Activated CD4-positive, alpha-beta T cell treated with anti-CD3 and anti-CD28 coated beads, Interleukin-2, amount 50 U/mL, for 24 hours (primary cell): ENCODE data around the gene SPATA6.
"Not testable (repeated sequence)": the region's sequence is repeated elsewhere in the genome, so short reads cannot be mapped to it uniquely, and the experiment has no call there.

Experiments used
- DNase-seq, 2 donors: peaks; one replicate each; pipeline ENCODE4 v3.0.0-alpha.2; 2020; ENCODE audit warnings: low read depth in 1 of 2, low spot score in 1 of 2

Gene SPATA6

GRCh38 chr1:48462716-48463302, 9.2 kb downstream of the SPATA6 start:
- DNase-seq = no peak

- DNase-seq = no peak
Observed at GRCh38 chr1:48450505-48450904, 21.5 kb downstream of the SPATA6 start.

GRCh38 chr1:48448932-48449331, 23.1 kb downstream of the SPATA6 start:
- no peak for DNase-seq

GRCh38 chr1:48444186-48444585, 27.8 kb downstream of the SPATA6 start:
- DNase-seq = not testable (repeated sequence)

DNA sequence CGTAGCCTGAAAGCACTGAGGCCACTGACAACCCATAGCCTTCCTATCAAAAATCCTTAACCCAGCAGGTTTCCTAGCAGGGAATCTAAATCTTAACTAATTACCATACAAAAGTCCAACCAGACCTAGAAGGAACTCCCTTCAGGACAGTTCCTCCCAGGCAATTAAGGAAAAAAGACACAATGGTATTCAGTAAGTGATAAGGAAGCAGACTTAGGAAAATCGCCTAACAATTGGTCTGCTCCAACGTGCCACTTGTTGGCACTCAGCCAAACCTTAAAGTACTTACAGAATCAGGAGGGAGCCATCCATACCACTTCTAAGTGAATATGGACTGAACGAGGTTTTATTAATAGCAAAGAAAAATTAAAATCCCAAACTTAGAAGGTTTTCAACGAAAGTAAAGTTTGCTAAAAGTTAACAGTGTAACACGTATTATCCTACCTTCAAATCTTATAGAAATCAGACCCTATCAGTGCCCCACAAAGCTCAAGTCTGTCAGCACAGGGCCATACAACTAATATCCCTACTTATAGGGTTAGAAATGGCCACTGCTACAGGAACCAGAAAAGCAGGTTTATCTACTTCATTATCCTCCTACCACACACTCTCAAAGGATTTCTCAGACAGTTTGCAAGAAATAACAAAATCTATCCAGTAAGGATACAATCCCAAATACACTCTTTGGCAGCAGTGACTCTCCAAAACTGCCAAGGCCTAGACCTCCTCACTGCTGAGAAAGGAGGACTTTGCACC, 29.0 kb downstream of the SPATA6 start:
- DNase-seq = no peak

DNA sequence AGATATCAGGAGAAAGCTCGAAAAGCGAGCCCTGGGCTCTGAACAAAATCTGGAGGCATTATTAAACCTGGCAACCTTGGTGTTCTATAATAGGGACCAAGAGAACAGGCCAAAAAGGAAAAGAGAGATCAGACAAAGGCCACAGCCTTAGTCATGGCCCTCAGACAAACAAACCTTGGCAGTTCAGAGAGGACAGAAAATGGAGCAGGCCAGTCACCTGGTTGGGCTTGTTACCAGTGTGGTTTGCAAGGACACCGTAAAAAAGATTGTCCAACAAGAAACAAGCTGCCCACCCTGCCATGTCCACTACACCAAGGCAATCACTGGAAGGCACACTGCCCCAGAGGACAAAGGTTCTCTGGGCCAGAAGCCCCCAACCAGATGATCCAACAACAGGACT, 31.2 kb downstream of the SPATA6 start:
- not testable (repeated sequence) for DNase-seq

- no peak for DNase-seq
Observed at GRCh38 chr1:48439380-48439779, 32.6 kb downstream of the SPATA6 start.

DNA sequence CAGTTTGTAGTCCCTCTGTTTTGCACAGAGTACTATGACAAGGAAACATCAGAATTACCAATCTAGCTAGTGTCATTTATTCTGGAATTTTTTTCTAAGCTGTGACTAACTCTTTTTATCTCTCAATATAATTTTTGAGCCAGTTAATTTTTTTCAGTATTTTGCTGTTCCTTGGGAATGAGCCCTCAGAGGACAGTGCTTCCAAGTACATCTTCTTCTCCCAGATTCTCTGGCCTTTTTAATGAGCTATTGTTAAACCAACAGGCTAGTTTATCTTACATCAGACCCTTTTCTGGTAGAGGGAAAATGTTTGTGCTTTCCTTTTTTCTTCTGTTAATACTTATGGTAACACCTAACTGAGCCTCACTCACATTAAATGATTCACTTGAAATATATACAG, 34.6 kb downstream of the SPATA6 start:
- not testable (repeated sequence) for DNase-seq

DNA sequence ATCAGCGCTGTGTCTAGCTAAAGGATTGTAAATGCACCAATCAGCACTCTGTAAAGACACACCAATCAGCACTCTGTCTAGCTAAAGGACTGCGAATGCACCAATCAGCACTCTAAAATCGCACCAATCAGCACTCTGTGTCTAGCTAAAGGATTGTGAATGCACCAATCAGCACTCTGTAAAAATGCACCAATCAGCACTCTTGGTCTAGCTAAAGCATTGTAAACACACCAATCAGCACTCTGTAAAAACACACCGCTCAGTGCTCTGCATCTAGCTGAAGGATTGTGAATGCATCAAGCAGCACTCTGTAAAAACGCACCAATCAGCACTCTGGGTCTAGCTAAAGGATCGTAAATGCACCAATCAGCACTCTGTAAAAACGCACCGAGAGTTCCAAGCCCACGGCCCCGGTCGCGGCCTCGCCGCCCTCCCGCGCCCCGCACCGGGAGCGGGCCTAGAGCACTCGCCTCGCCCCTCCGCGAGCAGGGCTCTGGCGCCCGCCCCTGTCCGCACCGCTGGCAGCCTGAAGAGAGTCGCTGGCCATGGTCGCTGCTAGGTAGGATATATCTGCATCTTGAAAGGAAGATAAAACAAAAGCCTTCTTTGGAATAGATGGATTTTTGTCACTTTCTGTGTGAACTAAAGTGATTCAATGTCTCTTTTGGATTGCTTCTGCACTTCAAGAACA, 36.5 kb downstream of the SPATA6 start:
- DNase-seq = not testable (repeated sequence)

DNA sequence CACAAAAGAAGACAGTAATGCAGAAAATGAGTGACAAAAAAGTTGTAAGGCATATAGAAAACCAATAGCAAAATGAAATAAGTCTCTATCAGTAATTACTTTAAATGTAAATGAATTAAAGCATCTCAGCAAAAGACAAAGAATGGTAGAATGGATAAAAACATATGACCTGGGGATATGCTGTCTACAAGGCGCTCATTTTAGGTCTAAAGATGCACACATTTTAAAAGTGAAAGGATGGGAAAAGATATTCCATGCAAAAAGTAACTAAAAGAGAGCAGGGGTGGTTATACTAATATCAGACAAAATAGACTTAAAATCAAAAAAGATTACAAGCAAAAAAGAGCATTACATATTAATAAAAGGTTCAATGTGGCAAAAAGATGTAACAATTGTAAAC, 41.2 kb downstream of the SPATA6 start:
- DNase-seq = no peak

DNA sequence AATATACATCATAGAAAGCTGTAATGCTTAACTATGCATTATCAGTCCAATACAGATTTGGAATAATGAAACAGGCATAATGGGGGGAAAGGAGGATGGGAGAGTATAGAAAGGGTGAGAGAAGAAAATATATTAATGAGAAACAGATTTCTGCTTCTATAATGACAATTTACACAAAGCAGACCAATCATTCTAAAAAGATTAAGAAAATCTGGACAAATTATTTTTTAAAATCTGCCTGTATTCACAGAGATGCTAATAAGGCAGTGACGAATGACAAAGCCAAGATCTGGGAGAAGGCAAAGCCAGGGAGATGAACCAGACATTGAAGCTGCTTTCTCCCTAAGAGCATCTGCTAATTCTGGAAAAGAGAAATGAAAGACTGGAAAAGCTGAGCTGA, 50.0 kb downstream of the SPATA6 start:
- DNase-seq = no peak

GRCh38 chr1:48418742-48419141, 53.3 kb downstream of the SPATA6 start:
- no peak for DNase-seq

DNA sequence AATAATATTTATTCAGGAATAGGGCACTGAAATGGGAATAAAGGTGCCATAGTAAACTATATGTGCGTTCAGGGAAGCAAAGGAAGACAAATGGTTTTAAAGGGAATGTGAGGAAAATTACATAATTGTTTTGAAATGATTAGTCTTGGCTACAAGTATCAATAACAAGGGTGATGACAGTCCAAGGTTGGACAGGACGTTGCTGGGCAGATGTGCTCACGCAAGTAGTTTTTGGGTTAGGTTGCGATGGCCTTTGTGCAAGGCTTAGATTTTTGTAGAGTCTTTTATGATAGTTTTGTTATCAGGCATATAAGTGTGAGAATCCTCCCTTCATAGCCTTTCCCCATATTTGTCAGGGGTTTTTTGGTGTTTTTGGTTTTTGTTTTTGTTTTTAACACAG, 57.0 kb downstream of the SPATA6 start:
- DNase-seq = no peak

- DNase-seq = no peak
Observed at GRCh38 chr1:48414264-48414663, 57.7 kb downstream of the SPATA6 start.

GRCh38 chr1:48405940-48406339, 66.1 kb downstream of the SPATA6 start:
- no peak for DNase-seq

DNA sequence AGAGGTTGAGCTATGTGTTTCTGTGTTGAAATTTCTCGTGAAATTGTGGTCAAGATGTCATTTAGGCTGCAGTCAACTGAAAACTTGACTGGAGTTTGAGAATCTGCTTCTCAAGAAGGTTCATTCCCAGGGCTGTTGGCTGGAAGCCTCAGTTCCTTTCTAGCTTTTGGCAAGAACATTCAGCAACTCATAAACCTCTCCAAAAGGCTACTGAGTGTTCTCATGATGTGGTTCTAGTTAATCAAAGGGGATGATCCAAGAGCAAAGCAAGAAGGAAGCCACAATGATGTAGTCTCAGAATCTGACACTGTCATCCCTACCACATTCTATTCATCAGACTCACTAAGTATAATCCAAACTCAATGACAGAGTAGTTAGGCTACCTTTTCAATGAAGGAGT, 66.6 kb downstream of the SPATA6 start:
- DNase-seq = no peak

DNA sequence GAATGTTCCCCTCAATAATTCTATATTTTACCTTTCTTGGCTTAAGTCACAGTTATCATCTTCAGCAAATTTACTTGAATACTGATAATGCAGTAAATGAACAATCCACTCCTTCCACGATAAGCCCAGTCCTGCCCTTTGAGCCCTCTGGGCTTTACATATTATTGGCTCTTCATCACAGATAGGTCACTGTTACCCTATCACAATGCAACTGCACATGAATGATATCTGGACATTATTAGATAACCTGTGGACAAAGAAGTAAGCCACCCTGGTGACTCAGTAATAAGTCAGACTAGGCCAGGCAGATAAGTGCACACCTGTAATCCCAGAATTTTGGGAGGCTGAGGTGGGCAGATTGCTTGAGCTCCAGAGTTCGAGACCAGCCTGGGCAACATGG, 69.4 kb downstream of the SPATA6 start:
- DNase-seq = no peak

GRCh38 chr1:48396208-48396607, 75.8 kb downstream of the SPATA6 start:
- no peak for DNase-seq

DNA sequence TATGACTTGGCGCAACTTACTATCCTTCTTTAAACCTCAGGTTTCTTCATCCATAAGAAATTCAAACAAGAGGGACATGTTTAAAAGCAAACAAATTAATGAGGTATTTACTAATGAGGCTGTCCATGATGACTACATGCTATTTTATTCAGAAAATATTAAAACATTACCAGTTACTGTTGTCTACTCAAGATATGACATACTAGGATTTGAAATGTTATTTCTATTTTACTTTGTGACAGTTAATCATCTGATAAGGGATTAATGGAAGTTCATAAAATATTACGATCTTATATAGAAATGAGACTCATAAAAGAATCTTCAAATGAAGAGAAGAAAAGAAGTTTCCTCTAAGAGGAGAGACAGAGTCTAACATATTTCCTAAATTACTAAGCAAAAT, 80.1 kb downstream of the SPATA6 start:
- DNase-seq = no peak

- DNase-seq = no peak
Observed at GRCh38 chr1:48387409-48387808, 84.6 kb downstream of the SPATA6 start.

- DNase-seq = no peak
Observed at GRCh38 chr1:48374785-48375184, 97.2 kb downstream of the SPATA6 start.

DNA sequence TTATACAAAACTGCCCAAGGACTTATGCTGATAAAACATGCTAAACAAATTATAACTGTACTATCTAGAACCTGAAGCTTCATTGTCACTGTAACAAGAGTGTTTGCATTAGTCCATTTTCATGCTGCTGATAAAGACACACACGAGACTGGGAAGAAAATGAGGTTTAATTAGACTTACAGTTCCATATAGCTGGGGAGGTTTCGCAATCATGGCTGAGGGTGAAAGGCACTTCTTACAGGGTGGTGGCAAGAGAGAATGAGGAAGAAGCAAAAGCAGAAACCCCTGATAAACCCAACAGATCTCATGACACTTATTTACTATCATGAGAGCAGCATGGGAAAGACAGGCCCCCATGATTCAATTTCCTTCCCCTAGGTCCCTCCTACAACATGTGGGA, 100.4 kb downstream of the SPATA6 start:
- DNase-seq = no peak
